Small intestine (tissue), 7 donors: ENCODE measurements around the gene TRAF7. TPM values are rescaled to one million over a fixed set of nuclear protein-coding genes. Genes with fewer than 3 reads are reported as not detected.

Experiments
- DNase-seq, 2 donors: peaks; one replicate each; pipeline versions ENCODE4 v3.0.0 to v3.0.0-alpha.2; 2013
- FAIRE-seq: peaks from 2 replicates; lab custom pipeline; 2012; peaks lifted over from hg19 to GRCh38; lab: Jason Lieb, UNC
- H3K27ac ChIP-seq, 3 donors: one replicate each; pipeline ENCODE4 v1.5.1; 2013; ENCODE audit warnings: low read length in 2 of 3, mild to moderate bottlenecking in 2 of 3, control low read depth in 1 of 3, inconsistent platforms in 1 of 3, low read depth in 1 of 3, moderate library complexity in 1 of 3
- H3K27me3 ChIP-seq, 3 donors: one replicate each; pipeline ENCODE4 v1.6.1; 2013; ENCODE audit warnings: low read length in 3 of 3, inconsistent platforms in 1 of 3; ENCODE audit not compliant: control insufficient read depth in 3 of 3, insufficient read depth in 3 of 3
- H3K36me3 ChIP-seq, 3 donors: one replicate each; pipeline ENCODE4 v1.6.1; 2013; ENCODE audit warnings: low read length in 3 of 3, inconsistent platforms in 1 of 3, low read depth in 1 of 3, mild to moderate bottlenecking in 1 of 3, moderate library complexity in 1 of 3; ENCODE audit not compliant: control insufficient read depth in 3 of 3, insufficient read depth in 2 of 3
- H3K4me1 ChIP-seq, 3 donors: one replicate each; pipeline ENCODE4 v1.6.1; 2013; ENCODE audit warnings: low read length in 2 of 3, inconsistent platforms in 1 of 3, low read depth in 1 of 3, mild to moderate bottlenecking in 1 of 3, moderate library complexity in 1 of 3; ENCODE audit not compliant: control insufficient read depth in 3 of 3, insufficient read depth in 2 of 3
- H3K4me3 ChIP-seq, 3 donors: one replicate each; pipeline ENCODE4 v1.5.1; 2013; ENCODE audit warnings: low read length in 3 of 3, control low read depth in 1 of 3, inconsistent platforms in 1 of 3, low read depth in 1 of 3, mild to moderate bottlenecking in 1 of 3, moderate library complexity in 1 of 3
- H3K9me3 ChIP-seq, 2 donors: one replicate each; pipeline ENCODE4 v1.6.1; 2013; ENCODE audit warnings: low read depth in 1 of 2, low read length in 1 of 2; ENCODE audit not compliant: control insufficient read depth in 2 of 2, insufficient read depth in 1 of 2
- WGBS, 3 donors: extraction: QIAGEN DNeasy Blood & Tissue Kit; methylation state at CpG; one replicate each; pipeline ENCODE4 v1.1.7; 2013; 5-methylcytosine and 5-hydroxymethylcytosine counted together
- polyA plus RNA-seq, 4 donors: library from polyadenylated mRNA; stranded (reverse) in 3 of 4; unstranded in 1 of 4; fragments of 200-250 nt in 3 of 4; fragments of 120-200 nt in 1 of 4; gene quantifications; one replicate each; pipeline versions ENCODE4 v1.2.1 to v1.2.3, GENCODE V29; 2013
- donor health status: healthy with polysubstance abuse.
- donor health status: control.
- donor health status: control.
- donor health status: Bipolar disorder and iron deficiency.
- donor health status: healthy.

Gene TRAF7
- polyA plus RNA-seq, 4 donors: 47.6 to 73.4 (median 64.1) TPM

DNA sequence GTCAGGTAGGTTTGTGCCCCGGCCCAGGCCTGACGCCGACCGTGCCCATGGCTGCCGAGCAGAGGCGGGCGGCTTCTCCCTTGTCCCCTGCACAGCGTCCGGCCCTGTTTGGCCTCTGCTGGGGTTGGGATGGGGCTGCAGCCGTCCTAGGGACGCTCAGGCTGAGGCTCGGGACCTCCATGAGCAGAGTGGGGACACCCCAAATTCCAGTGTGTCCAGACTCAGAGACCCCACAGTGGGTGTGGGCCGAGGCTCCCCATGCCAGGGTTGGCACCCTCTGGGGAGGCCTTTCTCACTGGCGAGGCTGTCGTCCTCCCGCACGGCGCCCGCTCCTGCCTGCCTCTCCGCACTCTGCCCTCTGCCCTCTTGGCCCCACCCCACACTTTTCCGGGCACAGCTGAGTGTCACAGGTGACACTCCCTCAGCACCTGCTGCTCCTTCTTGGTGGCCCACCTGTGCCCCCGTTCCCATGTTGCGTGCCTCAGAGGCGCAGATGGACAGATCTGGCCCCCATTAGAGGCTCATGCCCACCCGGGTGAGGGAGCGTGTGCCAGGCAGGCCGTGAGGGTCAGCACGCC lies 16.1 kb downstream of the TRAF7 start:
- Histone ChIP-seq H3K4me1 (peaks cover 0 to 15% (median 6%) of the 10 kb centered on the region in 3 donors), H3K9me3 (no peaks in the 10 kb centered on the region), H3K36me3 (peaks cover 9 to 97% (median 19%) of the 10 kb centered on the region in 3 donors), H3K27ac (no peak overlapping the region), H3K4me3 (no peak overlapping the region), H3K27me3 (no peaks in the 10 kb centered on the region)
- DNase-seq: peak in 1 of 2 donors; percentile 76
- WGBS, 3 donors: 63 to 85% (median 73%) methylated on average over 25 to 28 of the region's 28 CpGs
- no peak for FAIRE-seq

GRCh38 chr16:2172688-2173335 lies 17.2 kb downstream of the TRAF7 start:
- no peak overlapping the region for H3K27ac ChIP-seq
- no peak overlapping the region for H3K4me3 ChIP-seq
- peaks cover 0 to 6% (median 4%) of the 10 kb centered on the region in 3 donors for H3K4me1 ChIP-seq
- FAIRE-seq (no peak), DNase-seq (no peak)
- H3K36me3 ChIP-seq: peaks cover 9 to 96% (median 21%) of the 10 kb centered on the region in 3 donors
- no peaks in the 10 kb centered on the region for H3K9me3 ChIP-seq
- WGBS, 3 donors: 92 to 94% (median 93%) methylated on average over 29 of the region's 29 CpGs
- H3K27me3 ChIP-seq: no peaks in the 10 kb centered on the region

DNA sequence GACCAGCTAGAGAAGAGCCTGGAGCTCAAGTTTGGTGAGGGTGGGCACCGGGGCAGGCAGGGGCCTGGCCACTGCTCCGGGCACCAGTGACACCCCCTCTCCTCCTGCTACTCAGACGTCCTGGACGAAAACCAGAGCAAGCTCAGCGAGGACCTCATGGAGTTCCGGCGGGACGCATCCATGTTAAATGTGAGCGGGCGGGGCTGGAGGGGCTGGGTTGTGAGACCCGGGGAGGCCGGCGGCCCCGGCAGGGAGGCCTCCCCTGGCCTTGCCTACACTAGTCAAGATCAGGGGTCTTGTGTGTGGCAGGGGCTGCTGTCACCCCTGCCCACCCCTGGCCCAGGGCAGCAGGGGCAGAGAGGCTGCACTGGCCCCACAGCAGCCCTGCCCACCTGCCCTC lies 17.8 kb downstream of the TRAF7 start:
- Histone ChIP-seq H3K4me3 (no peak overlapping the region), H3K27me3 (no peaks in the 10 kb centered on the region), H3K9me3 (no peaks in the 10 kb centered on the region), H3K4me1 (peaks cover 0 to 6% (median 0%) of the 10 kb centered on the region in 3 donors), H3K27ac (no peak overlapping the region), H3K36me3 (peaks cover 11 to 93% (median 21%) of the 10 kb centered on the region in 3 donors)
- WGBS, 3 donors: 93 to 95% (median 95%) methylated on average over 8 to 14 of the region's 14 CpGs
- DNase-seq (no peak), FAIRE-seq (no peak)

GRCh38 chr16:2173916-2174315 lies 18.3 kb downstream of the TRAF7 start:
- Histone ChIP-seq H3K36me3 (peaks cover 11 to 87% (median 21%) of the 10 kb centered on the region in 3 donors), H3K9me3 (no peaks in the 10 kb centered on the region), H3K27ac (no peak overlapping the region), H3K4me1 (peaks cover 0 to 6% (median 0%) of the 10 kb centered on the region in 3 donors), H3K27me3 (no peaks in the 10 kb centered on the region), H3K4me3 (no peak overlapping the region)
- DNase-seq (no peak), FAIRE-seq (no peak)
- WGBS, 3 donors: 85 to 95% (median 94%) methylated on average over 3 to 4 of the region's 4 CpGs

DNA sequence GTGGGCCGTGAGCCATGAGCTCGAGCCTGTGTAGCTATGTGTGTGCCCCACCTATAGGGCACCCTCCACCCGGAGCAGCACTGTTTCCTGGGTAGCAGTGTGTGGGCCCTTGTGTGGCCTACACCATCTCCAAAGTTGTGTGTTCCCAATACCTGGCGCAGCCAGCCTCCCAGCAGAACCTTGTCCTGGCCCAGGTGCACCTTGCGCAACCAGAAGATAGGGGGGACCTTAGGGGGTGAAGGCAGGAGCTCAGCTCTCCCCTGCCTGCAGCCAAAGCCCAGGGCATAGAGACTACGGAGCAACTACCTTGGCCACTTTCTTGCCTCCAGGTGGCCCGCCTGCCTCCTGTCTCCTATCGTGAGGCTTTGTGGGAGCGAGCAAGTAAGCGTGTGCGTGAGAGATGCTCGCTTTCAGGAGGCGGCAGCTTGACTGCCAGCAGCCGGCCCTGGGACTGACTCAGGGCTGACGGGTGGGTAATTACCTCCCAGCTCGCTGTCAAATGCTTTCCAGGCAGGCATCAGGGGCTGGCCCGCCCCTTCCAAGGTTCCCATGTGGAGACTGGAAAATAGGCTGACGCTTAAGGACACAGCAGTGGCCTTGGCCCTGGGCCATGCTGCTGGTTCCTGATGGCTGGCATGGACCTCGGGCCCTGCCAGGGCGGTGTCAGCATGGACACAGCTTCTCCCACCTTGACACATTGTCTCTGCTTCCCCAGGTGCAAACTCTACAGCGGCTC lies 19.0 kb downstream of the TRAF7 start:
- Histone ChIP-seq H3K4me3 (no peak overlapping the region), H3K27ac (no peak overlapping the region), H3K4me1 (peaks cover 0 to 6% (median 0%) of the 10 kb centered on the region in 3 donors), H3K9me3 (no peaks in the 10 kb centered on the region), H3K36me3 (peaks cover 11 to 81% (median 21%) of the 10 kb centered on the region in 3 donors), H3K27me3 (no peaks in the 10 kb centered on the region)
- FAIRE-seq: no peak
- 91 to 92% (median 92%) methylated on average over 21 of the region's 21 CpGs for WGBS, 3 donors
- no peak for DNase-seq

DNA sequence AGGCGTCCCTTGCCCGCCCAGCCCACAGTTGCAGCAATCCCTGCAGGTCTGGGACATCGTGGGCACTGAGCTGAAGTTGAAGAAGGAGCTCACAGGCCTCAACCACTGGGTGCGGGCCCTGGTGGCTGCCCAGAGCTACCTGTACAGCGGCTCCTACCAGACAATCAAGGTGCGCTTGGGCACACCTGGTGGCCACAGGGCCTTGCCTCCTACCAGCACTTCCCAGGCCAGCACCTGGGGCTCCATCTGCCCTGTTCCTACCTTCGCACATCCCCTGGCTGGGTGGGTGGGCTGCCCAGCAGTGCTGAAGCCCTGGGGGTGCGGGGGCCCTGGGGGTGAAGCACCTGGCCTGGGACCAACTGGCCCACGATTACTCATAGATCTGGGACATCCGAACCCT lies 19.9 kb downstream of the TRAF7 start:
- WGBS, 3 donors: 90 to 97% (median 94%) methylated on average over 10 of the region's 10 CpGs
- no peak for FAIRE-seq
- peaks cover 11 to 72% (median 21%) of the 10 kb centered on the region in 3 donors for H3K36me3 ChIP-seq
- no peak overlapping the region for H3K4me3 ChIP-seq
- no peak overlapping the region for H3K27ac ChIP-seq
- no peaks in the 10 kb centered on the region for H3K27me3 ChIP-seq
- H3K4me1 ChIP-seq: peaks cover 0 to 6% (median 0%) of the 10 kb centered on the region in 3 donors
- no peaks in the 10 kb centered on the region for H3K9me3 ChIP-seq
- DNase-seq: no peak

DNA sequence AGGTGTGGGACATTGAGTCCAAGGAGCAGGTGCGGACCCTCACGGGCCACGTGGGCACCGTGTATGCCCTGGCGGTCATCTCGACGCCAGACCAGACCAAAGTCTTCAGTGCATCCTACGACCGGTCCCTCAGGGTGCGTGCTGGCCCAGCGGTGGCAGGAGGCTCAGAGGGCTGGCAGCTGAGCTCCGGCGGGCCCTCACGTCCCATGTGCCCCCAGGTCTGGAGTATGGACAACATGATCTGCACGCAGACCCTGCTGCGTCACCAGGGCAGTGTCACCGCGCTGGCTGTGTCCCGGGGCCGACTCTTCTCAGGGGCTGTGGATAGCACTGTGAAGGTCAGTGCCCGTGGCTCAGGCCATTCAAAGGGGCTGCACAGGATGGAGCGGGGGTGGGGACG lies 20.5 kb downstream of the TRAF7 start:
- no peaks in the 10 kb centered on the region for H3K9me3 ChIP-seq
- no peak overlapping the region for H3K4me3 ChIP-seq
- no peaks in the 10 kb centered on the region for H3K27me3 ChIP-seq
- FAIRE-seq: no peak
- peaks cover 11 to 66% (median 19%) of the 10 kb centered on the region in 3 donors for H3K36me3 ChIP-seq
- WGBS, 3 donors: 94 to 96% (median 95%) methylated on average over 23 of the region's 23 CpGs
- no peak for DNase-seq
- no peak overlapping the region for H3K27ac ChIP-seq
- H3K4me1 ChIP-seq: peaks cover 0 to 6% (median 0%) of the 10 kb centered on the region in 3 donors

DNA sequence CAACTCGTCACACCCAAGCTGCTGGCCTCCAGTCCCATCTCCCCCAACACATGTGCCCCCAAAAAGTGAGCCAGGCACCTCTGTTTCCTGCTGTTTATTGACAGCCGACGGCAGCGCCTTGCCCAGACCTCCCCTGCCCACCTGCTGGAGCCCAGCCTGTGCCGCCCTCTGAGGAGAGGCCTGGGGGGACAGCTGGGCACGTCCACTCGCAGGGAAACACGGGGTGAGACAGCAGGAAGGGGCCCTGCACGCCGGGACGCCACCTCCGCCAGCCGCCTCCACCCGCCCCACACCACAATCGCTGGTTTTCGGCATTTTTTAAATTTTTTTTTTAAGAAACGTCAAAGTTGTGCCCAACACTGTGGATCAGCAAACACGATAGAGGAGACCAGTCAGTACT lies 21.5 kb downstream of the TRAF7 start:
- Histone ChIP-seq H3K4me1 (no peaks in the 10 kb centered on the region), H3K27me3 (no peaks in the 10 kb centered on the region), H3K9me3 (no peaks in the 10 kb centered on the region), H3K4me3 (no peak overlapping the region), H3K27ac (no peak overlapping the region), H3K36me3 (peaks cover 6 to 56% (median 19%) of the 10 kb centered on the region in 3 donors)
- FAIRE-seq: no peak
- no peak for DNase-seq
- WGBS, 3 donors: 92 to 94% (median 93%) methylated on average over 18 of the region's 18 CpGs
